IMR-90 (cell line): ENCODE results near the gene DLL1. TPM values are rescaled to one million over a fixed set of nuclear protein-coding genes. Genes with fewer than 3 reads are reported as not detected.

Experiments
- ATAC-seq: fragments of 200-7000 bp; cut with Tn5 transposase; 2 replicates; pipeline ENCODE4 v1.9.1; 2020; ENCODE audit warnings: low read depth, mild to moderate bottlenecking, moderate library complexity
- BruUV-seq: library from RNA; stranded (reverse); fragments of 400-500 nt; replicated peaks from 2 replicates; lab custom pipeline; 2021; lab: Mats Ljungman, UMichigan
- CTCF ChIA-PET: fragments of 300-600 bp; formaldehyde crosslinking; extraction: SDS; loops from one replicate; lab custom pipeline; 2021; ENCODE audit warnings: antibody characterized with exemption; lab: Yijun Ruan, JAX
- POLR2A ChIA-PET: fragments of 300-600 bp; sonication (Branson Sonifier 250); formaldehyde crosslinking; loops from one replicate; lab custom pipeline; 2022; ENCODE audit warnings: antibody characterized with exemption; ENCODE audit not compliant: unreplicated experiment; lab: Charles Lee
- DNase-seq: peaks from one replicate; pipeline ENCODE4 v3.0.0; 2013
- H2AFZ ChIP-seq: replicated peaks from 2 replicates; pipeline ENCODE3; 2013; ENCODE audit warnings: low read length, mild to moderate bottlenecking; ENCODE audit not compliant: poor library complexity
- H2AK5ac ChIP-seq: 2 replicates; pipeline ENCODE4 v1.6.1; 2013; ENCODE audit warnings: low read depth, low read length, inconsistent platforms
- H2AK9ac ChIP-seq: replicated peaks from 2 replicates; pipeline ENCODE3; 2013; ENCODE audit warnings: mild to moderate bottlenecking, low read depth, low read length, moderate library complexity; ENCODE audit not compliant: poor library complexity
- H2BK120ac ChIP-seq: 2 replicates; pipeline ENCODE4 v1.6.1; 2013; ENCODE audit warnings: low read depth, low read length, inconsistent platforms
- H2BK15ac ChIP-seq: 3 replicates; pipeline ENCODE4 v1.6.1; 2013; ENCODE audit warnings: low read depth, low read length, inconsistent platforms
- H2BK20ac ChIP-seq: 2 replicates; pipeline ENCODE4 v1.6.1; 2013; ENCODE audit warnings: low read depth, mild to moderate bottlenecking, inconsistent platforms, low read length, moderate library complexity
- H2BK5ac ChIP-seq: 2 replicates; pipeline ENCODE4 v1.6.1; 2013; ENCODE audit warnings: mild to moderate bottlenecking, low read depth, low read length, inconsistent platforms; ENCODE audit not compliant: poor library complexity, severe bottlenecking
- H3K14ac ChIP-seq: replicated peaks from 2 replicates; pipeline ENCODE4 v1.6.1; 2013; ENCODE audit warnings: low read depth, low read length, inconsistent platforms
- H3K18ac ChIP-seq: 2 replicates; pipeline ENCODE4 v1.6.1; 2013; ENCODE audit warnings: low read depth, low read length, control low read depth
- H3K23ac ChIP-seq: 2 replicates; pipeline ENCODE4 v1.6.1; 2013; ENCODE audit warnings: low read depth, low read length, inconsistent platforms
- H3K27ac ChIP-seq: 2 replicates; pipeline ENCODE4 v1.5.1; 2013; ENCODE audit warnings: mild to moderate bottlenecking, control low read depth, low read length; ENCODE audit not compliant: insufficient read depth
- H3K27me3 ChIP-seq: 2 replicates; pipeline ENCODE4 v1.6.1; 2013; ENCODE audit warnings: low read length; ENCODE audit not compliant: control insufficient read depth, insufficient read depth
- H3K36me3 ChIP-seq: 2 replicates; pipeline ENCODE4 v1.6.1; 2013; ENCODE audit warnings: low read length, mixed read lengths; ENCODE audit not compliant: control insufficient read depth, insufficient read depth
- H3K4ac ChIP-seq: 2 replicates; pipeline ENCODE4 v1.6.1; 2013; ENCODE audit warnings: low read depth, low read length, inconsistent platforms
- H3K4me1 ChIP-seq: 2 replicates; pipeline ENCODE4 v1.6.1; 2013; ENCODE audit warnings: low read length, mixed read lengths; ENCODE audit not compliant: control insufficient read depth, insufficient read depth
- H3K4me2 ChIP-seq: 2 replicates; pipeline ENCODE4 v1.6.1; 2013; ENCODE audit warnings: low read depth, mild to moderate bottlenecking, control low read depth, low read length, moderate library complexity
- H3K4me3 ChIP-seq: 2 replicates; pipeline ENCODE4 v1.5.1; 2013; ENCODE audit warnings: low read depth, mild to moderate bottlenecking, control low read depth, low read length, moderate library complexity; ENCODE audit not compliant: insufficient read depth
- H3K56ac ChIP-seq: 2 replicates; pipeline ENCODE4 v1.6.1; 2013; ENCODE audit warnings: low read length, inconsistent platforms; ENCODE audit not compliant: insufficient read depth; ENCODE audit errors: extremely low read depth
- H3K79me1 ChIP-seq, 2 experiments: 2 replicates each; pipeline ENCODE4 v1.6.1; 2013; ENCODE audit warnings: low read length in 2 of 2, inconsistent platforms in 1 of 2, low read depth in 1 of 2
- H3K9ac ChIP-seq: 2 replicates; pipeline ENCODE4 v1.6.1; 2013; ENCODE audit warnings: low read depth, low read length, control low read depth
- H3K9me1 ChIP-seq: 2 replicates; pipeline ENCODE4 v1.6.1; 2013; ENCODE audit warnings: low read length, inconsistent platforms; ENCODE audit not compliant: insufficient read depth
- H3K9me3 ChIP-seq: 2 replicates; pipeline ENCODE4 v1.6.1; 2013; ENCODE audit warnings: low read length; ENCODE audit not compliant: control insufficient read depth, insufficient read depth
- H4K20me1 ChIP-seq: 2 replicates; pipeline ENCODE4 v1.6.1; 2013; ENCODE audit warnings: low read length, inconsistent platforms; ENCODE audit not compliant: insufficient read depth
- H4K5ac ChIP-seq: 2 replicates; pipeline ENCODE4 v1.6.1; 2013; ENCODE audit warnings: mild to moderate bottlenecking, low read depth, low read length, control low read depth
- H4K8ac ChIP-seq, 2 experiments: 2 replicates each; pipeline ENCODE4 v1.6.1; 2013; ENCODE audit warnings: low read depth in 2 of 2, low read length in 2 of 2, control low read depth in 1 of 2, inconsistent platforms in 1 of 2
- H4K91ac ChIP-seq: 2 replicates; pipeline ENCODE4 v1.6.1; 2013; ENCODE audit warnings: low read depth, low read length, inconsistent platforms; ENCODE audit not compliant: insufficient read depth
- SMC3 ChIP-seq: fragments of 150-350 bp; IDR thresholded peaks from 2 replicates; pipeline ENCODE4 v1.6.1; 2016; ENCODE audit warnings: low read depth, mild to moderate bottlenecking, antibody characterized with exemption, low read length, moderate library complexity
- WGBS, 2 experiments: methylation state at CpG; one replicate each; pipeline versions ENCODE4 v1.1.5 to v1.1.7; 2013; ENCODE audit warnings: missing lambda C conversion rate in 2 of 2; ENCODE audit not compliant: insufficient read length in 1 of 2; ENCODE audit errors: extremely low coverage in 2 of 2; 5-methylcytosine and 5-hydroxymethylcytosine counted together
- dilution Hi-C: fragments of 300-500 bp; cut with HindIII; formaldehyde crosslinking; loops from one replicate; pipeline ENCODE4 v1.14.3; 2018; ENCODE audit warnings: low sequenced_read_pairs; ENCODE audit not compliant: unreplicated experiment
- in situ Hi-C: fragments of 300-500 bp; cut with MboI; formaldehyde crosslinking; loops from 3 replicates; pipeline ENCODE4 v1.14.3; 2019; ENCODE audit warnings: low sequenced_read_pairs, inconsistent platforms, mixed read lengths
- intact Hi-C: fragments of 100-400 bp; cut with micrococcal nuclease; formaldehyde crosslinking; loops from 2 replicates; pipeline ENCODE4 v1.10.0; 2022
- polyA plus RNA-seq, 3 experiments: library from polyadenylated mRNA; depleted of rRNA; stranded (reverse); fragments of >200 nt; gene quantifications; 2 replicates each; pipeline ENCODE4 v1.2.3, GENCODE V29; 2012; ENCODE audit warnings: low replicate concordance in 1 of 3
- total RNA-seq: library from RNA; depleted of rRNA; stranded (reverse); fragments of >200 nt; gene quantifications from 2 replicates; pipeline ENCODE4 v1.2.3, GENCODE V29; 2012

Gene DLL1
- total and polyA plus RNA-seq, 2 of the 4 experiments (the other 2 are of a cell fraction), result under 0.01 to 0.31 TPM

GRCh38 chr6:170278743-170279094 is 12.2 kb downstream of the DLL1 start:
- Histone ChIP-seq H3K27me3 (peaks cover 7% of the 10 kb centered on the region), H3K4me2 (no peak overlapping the region), H3K56ac (no peak overlapping the region), H4K91ac (no peak overlapping the region), H3K79me1 (no peaks in the 10 kb centered on the region), H3K4ac (no peak overlapping the region), H2AK5ac (no peak overlapping the region), H3K14ac (no peak overlapping the region), H3K27ac (no peak overlapping the region), H4K20me1 (no peaks in the 10 kb centered on the region), H2AK9ac (no peak overlapping the region), H4K5ac (no peak overlapping the region), H3K4me1 (peaks cover 3% of the 10 kb centered on the region; the same call in 1 of the 2 replicates), H2BK20ac (no peak overlapping the region), H3K36me3 (no peaks in the 10 kb centered on the region), H2AFZ (no peak overlapping the region), H3K9me1 (no peaks in the 10 kb centered on the region), H3K4me3 (no peak overlapping the region), H4K8ac (no peak overlapping the region), H2BK120ac (no peak overlapping the region), H2BK5ac (no peak overlapping the region), H3K18ac (no peak overlapping the region), H3K23ac (no peak overlapping the region), H2BK15ac (no peak overlapping the region), H3K9ac (no peak overlapping the region), H3K9me3 (no peaks in the 10 kb centered on the region)
- in situ Hi-C loops (no loop called here), dilution Hi-C loops (no loop called here), intact Hi-C loops (no loop called here)
- CTCF ChIA-PET, result no interaction called here
- 85% methylated on average over 5 of the region's 9 CpGs; no CpG with 5 or more reads in 1 of the 2 experiments for WGBS, 2 experiments
- POLR2A ChIA-PET, result no interaction called here
- DNase-seq, result no peak
- ATAC-seq, result no peak
- TF ChIP-seq SMC3, result no peak
- no TSS peak for BruUV-seq
